OCI-LY3 (cell line): ENCODE results near the gene HS3ST3A1.

ENCODE experiments used
- CTCF ChIP-seq: fragments of 200-600, 300-600 bp; sonication (generic); IDR thresholded peaks from 2 replicates; pipeline ENCODE4 v1.5.1; 2014; ENCODE audit warnings: antibody characterized with exemption, low read length, low read depth
- EZH2phosphoT487 ChIP-seq: fragments of 200-600 bp; shearing (Covaris generic); IDR thresholded peaks from 2 replicates; pipeline ENCODE4 v1.6.1; 2018; ENCODE audit warnings: antibody characterized with exemption, mixed run types, low read depth

- TF ChIP-seq CTCF (no peak), EZH2phosphoT487 (no peak)
Measured at GRCh38 chr17:13599864-13600263, 1.9 kb downstream of the HS3ST3A1 start.
